Vagina (tissue), 2 donors: Measurements from ENCODE around the gene SCLT1.

ENCODE experiments used
- CTCF ChIP-seq, 3 experiments: fragments of 450-650 bp in 2 of 3; fragments of 200-600 bp in 1 of 3; sonication (generic) in 1 of 3; IDR thresholded peaks; one replicate each; pipeline ENCODE4 v1.5.1; 2017 to 2019; ENCODE audit warnings: antibody characterized with exemption in 3 of 3, mild to moderate bottlenecking in 2 of 3, moderate library complexity in 2 of 3
- POLR2A ChIP-seq, 2 donors: fragments of 450-650 bp; IDR thresholded peaks; one replicate each; pipeline ENCODE4 v1.6.1; 2017; ENCODE audit warnings: antibody characterized with exemption in 2 of 2, mild to moderate bottlenecking in 2 of 2, moderate library complexity in 2 of 2

GRCh38 chr4:128858879-128859671 lies 234.3 kb downstream of the SCLT1 start:
- TF ChIP-seq POLR2A (IDR thresholded peaks at IDR 0.05) (no peak), CTCF (IDR thresholded peaks at IDR 0.05) (no peak)
